ENCODE measurements around the gene TMEM8B. TPM values are rescaled to one million over a fixed set of nuclear protein-coding genes. Genes with fewer than 3 reads are reported as not detected.
"Not testable (repeated sequence)": the region's sequence is repeated elsewhere in the genome, so short reads cannot be mapped to it uniquely, and the experiment has no call there.

Gene TMEM8B
- total RNA-seq, 2 experiments from 2014 or later = 2.8 to 3.1 TPM

DNA sequence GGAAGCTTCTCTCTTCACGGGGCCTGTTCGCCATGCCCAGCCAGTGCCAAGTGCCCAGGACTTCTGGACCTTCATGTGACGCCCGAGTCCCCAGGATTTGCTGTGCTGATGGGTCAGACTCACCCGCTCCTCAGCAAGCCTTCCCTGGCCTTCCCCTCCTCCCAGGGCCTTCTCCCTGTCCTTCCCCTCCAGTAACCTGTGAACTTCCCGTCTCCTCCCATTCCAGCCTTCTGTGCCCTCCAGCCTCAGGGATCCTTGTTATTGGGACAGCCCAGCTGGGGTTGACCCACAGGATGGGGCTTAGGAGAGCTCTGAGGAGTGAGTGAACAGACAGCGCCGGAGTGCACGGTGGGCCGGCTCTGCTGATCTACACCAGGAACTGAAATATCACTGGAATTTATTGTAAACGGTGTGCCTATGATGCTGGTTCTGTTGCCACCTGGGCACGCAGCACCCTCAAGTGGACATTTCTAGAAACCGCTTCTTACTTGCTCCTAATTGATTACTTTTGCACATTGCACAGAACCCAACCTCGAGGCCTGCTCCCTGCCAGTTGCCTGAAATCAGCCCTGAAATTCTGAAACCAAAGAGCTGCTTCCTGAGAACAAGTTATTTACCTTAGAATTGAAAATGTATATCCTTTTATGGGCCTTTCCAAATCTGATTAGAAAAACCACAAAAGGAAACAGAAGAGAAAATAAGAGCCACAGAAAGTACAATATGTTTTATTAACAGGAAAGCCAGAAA, 81.8 kb downstream of the TMEM8B start:
- no peaks in the 10 kb centered on the region for H3K36me3 Mint-ChIP-seq
- no peaks in the 10 kb centered on the region for H3K27me3 Mint-ChIP-seq
- H3K9me3 Mint-ChIP-seq = no peaks in the 10 kb centered on the region
- H3K27ac Mint-ChIP-seq = peak overlapping the region; percentile 87
- peaks cover 36% of the 10 kb centered on the region for H3K4me1 Mint-ChIP-seq
- H3K4me3 Mint-ChIP-seq = peak overlapping the region; percentile 15
- DNase-seq = peak; percentile 35

DNA sequence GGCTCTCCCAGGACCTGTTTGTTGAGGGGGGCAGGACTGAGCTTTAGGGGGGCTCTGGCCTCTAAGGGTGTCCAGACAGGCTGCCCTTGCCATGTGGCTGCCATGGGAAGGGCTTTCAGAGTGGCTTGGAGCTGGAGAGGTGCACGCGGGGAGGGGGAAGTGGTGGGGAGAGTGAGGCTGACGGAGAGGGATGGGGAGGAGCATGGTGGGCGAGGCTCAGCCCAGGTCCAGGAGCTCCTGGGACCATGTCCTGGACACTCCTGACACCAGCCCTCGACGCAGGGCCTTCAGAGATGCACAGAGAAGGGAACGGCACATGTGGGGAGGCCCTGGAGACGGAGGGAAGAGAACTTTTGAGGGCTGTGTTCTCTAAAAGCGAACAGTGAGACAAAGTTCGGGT, 82.7 kb downstream of the TMEM8B start:
- Mint-ChIP-seq H3K27me3 (no peaks in the 10 kb centered on the region), H3K9me3 (no peaks in the 10 kb centered on the region), H3K4me1 (peaks cover 36% of the 10 kb centered on the region), H3K27ac (no peak overlapping the region), H3K36me3 (no peaks in the 10 kb centered on the region), H3K4me3 (no peak overlapping the region)
- DNase-seq = no peak

DNA sequence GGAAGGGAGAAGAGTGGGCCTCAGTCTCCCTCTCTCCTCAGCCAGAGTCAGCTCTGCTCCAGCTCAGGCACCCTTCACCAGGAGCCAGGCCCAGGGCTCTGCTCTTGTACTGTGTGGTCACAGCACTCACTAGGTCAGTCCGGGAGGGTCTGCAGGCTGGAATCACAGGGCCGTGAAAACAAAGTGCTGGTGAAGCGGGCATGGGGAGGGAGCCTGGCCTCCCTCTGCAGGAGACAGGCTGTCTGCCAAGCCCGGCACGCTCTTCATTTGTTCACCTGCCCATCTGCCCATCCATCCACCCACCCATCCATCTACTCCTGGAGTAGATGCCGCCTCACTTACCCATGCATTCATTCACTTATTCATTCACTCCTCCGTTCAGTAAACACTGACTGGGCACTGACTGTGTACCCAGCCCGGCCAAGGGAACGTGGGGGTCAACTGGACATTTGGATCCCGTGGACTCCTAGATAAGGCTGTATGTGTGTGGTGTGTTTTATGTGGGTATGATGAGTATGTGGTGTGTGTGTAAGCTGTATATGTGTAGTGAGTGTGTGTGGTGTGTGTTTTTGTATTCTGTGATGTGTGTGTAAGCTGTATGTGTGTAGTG, 83.9 kb downstream of the TMEM8B start:
- Mint-ChIP-seq H3K27me3 (no peaks in the 10 kb centered on the region), H3K27ac (no peak overlapping the region), H3K9me3 (no peaks in the 10 kb centered on the region), H3K36me3 (no peaks in the 10 kb centered on the region), H3K4me1 (peaks cover 33% of the 10 kb centered on the region), H3K4me3 (no peak overlapping the region)
- DNase-seq = no peak

DNA sequence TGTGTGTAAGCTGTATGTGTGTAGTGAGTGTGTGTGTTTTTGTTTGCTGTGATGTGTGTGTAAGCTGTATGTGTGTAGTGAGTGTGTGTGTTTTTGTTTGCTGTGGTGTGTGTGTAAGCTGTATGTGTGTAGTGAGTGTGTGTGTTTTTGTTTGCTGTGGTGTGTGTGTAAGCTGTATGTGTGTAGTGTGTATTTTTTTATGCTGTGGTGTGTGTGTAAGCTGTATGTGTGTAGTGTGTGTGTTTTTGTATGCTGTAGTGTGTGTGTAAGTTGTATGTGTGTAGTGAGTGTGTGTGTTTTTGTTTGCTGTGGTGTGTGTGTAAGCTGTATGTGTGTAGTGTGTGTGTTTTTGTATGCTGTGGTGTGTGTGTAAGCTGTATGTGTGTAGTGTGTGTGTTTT, 84.4 kb downstream of the TMEM8B start:
- not testable (repeated sequence) for H3K4me3 Mint-ChIP-seq, H3K27ac Mint-ChIP-seq, H3K36me3 Mint-ChIP-seq, H3K27me3 Mint-ChIP-seq, DNase-seq, H3K9me3 Mint-ChIP-seq
- H3K4me1 Mint-ChIP-seq = peaks cover 28% of the 10 kb centered on the region

DNA sequence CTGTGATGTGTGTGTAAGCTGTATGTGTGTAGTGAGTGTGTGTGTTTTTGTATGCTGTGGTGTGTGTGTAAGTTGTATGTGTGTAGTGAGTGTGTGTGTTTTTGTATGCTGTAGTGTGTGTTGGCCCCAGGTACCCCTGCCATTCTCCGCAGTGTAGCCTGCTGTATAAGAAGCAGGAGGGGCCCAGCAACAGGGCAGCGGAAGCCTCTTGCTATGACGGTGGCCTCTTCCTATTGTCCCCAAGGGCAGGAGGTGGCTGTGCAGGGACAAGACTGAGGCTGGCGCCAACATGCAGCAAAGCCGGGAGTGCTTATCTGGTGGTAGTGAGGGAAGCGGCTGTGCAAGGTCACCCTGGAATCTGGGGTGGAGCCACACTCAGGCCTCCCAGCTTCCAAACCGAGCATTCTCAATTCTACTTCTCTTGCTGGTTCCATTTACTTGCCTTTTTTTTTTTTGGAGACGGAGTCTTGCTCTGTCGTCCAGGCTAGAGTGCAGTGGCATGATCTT, 85.3 kb downstream of the TMEM8B start:
- Mint-ChIP-seq H3K4me1 (peaks cover 19% of the 10 kb centered on the region), H3K9me3 (no peaks in the 10 kb centered on the region), H3K36me3 (no peaks in the 10 kb centered on the region), H3K27ac (no peak overlapping the region), H3K27me3 (no peaks in the 10 kb centered on the region), H3K4me3 (no peak overlapping the region)
- no peak for DNase-seq

Other genes with a start within 250 kb of the TMEM8B start
- gene TESK1, start 224.0 kb upstream of the TMEM8B start, total RNA-seq = 10 to 100 TPM; 24.9 to 26.0 TPM
- 10 to 100 TPM; 11.4 to 11.5 TPM for gene CD72, start 210.8 kb upstream of the TMEM8B start, total RNA-seq
- 10 to 100 TPM; 67.7 to 69.4 TPM for gene SIT1, start 178.3 kb upstream of the TMEM8B start, total RNA-seq
- over 10,000 TPM in 1 of 2 experiments, 1,000 to 10,000 TPM in 1; 8,498 to 10,099 TPM for gene RMRP, start 171.2 kb upstream of the TMEM8B start, total RNA-seq
- gene CCDC107, start 170.9 kb upstream of the TMEM8B start, total RNA-seq = 1 to 10 TPM; 8.2 to 9.4 TPM
- 10 to 100 TPM; 17.2 to 18.7 TPM for gene ARHGEF39, start 164.0 kb upstream of the TMEM8B start, total RNA-seq
- 1 to 10 TPM; 1.5 to 2.7 TPM for gene CA9, start 155.3 kb upstream of the TMEM8B start, total RNA-seq
- 1 to 10 TPM; 3.3 to 4.6 TPM for gene TPM2, start 139.3 kb upstream of the TMEM8B start, total RNA-seq
- 100 to 1,000 TPM; 158 to 169 TPM for gene TLN1, start 97.0 kb upstream of the TMEM8B start, total RNA-seq
- gene CREB3, start 96.6 kb upstream of the TMEM8B start, total RNA-seq = 10 to 100 TPM; 23.7 to 24.5 TPM
- 10 to 100 TPM; 22.6 to 24.2 TPM for gene GBA2, start 80.0 kb upstream of the TMEM8B start, total RNA-seq
- 10 to 100 TPM; 12.7 to 13.4 TPM for gene RGP1, start 79.9 kb upstream of the TMEM8B start, total RNA-seq
- under 1 TPM in 1 of 2 experiments, not detected in 1; 0.94 TPM for gene MSMP, start 75.0 kb upstream of the TMEM8B start, total RNA-seq
- gene NPR2, start 37.6 kb upstream of the TMEM8B start, total RNA-seq = 1 to 10 TPM; 4.7 to 8.9 TPM
- gene SPAG8, start 17.0 kb upstream of the TMEM8B start, total RNA-seq = 1 to 10 TPM in 1 of 2 experiments, under 1 TPM in 1; 0.68 to 1.0 TPM
- gene HINT2, start 14.2 kb upstream of the TMEM8B start, total RNA-seq = 10 to 100 TPM; 65.0 to 70.1 TPM
- gene FAM221B, start 496 bp upstream of the TMEM8B start, total RNA-seq = not detected
- not detected for gene OR13J1, start 41.2 kb downstream of the TMEM8B start, total RNA-seq
- not detected for gene HRCT1, start 77.0 kb downstream of the TMEM8B start, total RNA-seq
- gene SPAAR, start 80.3 kb downstream of the TMEM8B start, total RNA-seq = not detected
- not detected for gene OR2S2, start 128.9 kb downstream of the TMEM8B start, total RNA-seq
- 1 to 10 TPM; 4.4 to 5.2 TPM for gene RECK, start 207.7 kb downstream of the TMEM8B start, total RNA-seq

Data from activated naive CD8-positive, alpha-beta T cell treated with anti-CD3 and anti-CD28 coated beads for 36 hours (primary cell).